ENCODE measurements around the gene PCDHA1.

DNA sequence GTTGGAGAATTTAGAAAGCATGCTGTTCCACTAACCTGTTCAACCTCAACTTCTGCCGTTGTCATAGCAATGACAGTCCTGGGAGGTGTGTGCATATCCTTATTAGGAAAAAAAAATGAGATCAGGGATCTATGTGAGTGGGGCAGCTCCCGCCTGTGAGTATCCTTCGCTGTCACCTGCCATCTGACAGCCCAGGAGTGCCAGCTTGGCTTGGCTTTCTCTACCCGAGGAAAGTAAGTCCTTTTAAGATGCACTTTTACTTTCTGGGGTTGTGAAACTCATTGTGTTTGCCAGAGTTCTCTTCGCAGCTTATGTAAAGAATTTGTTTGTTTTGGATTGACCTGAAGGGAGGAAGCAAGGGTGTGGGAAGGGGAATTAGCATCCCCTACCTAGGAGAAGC lies 202.2 kb downstream of the PCDHA1 start:
- TF ChIP-seq ETV6 (IDR thresholded peaks at IDR 0.05; ENCODE audit: borderline replicate concordance in 1 of 2, low read depth in 2 of 2, low read length in 1 of 2) (no peak), ETV6 (CRISPR knock-in tag; IDR thresholded peaks at IDR 0.05; ENCODE audit: borderline replicate concordance) (no peak), CTCF (IDR thresholded peaks at IDR 0.05 in 2 of 3, conservative IDR thresholded peaks at IDR 0.05 in 1 of 3; ENCODE audit: insufficient read depth in 2 of 3, low read depth in 1 of 3, low read length in 3 of 3) (no peak), SMC3 (conservative IDR thresholded peaks at IDR 0.05; ENCODE audit: insufficient read depth, low read depth, low read length) (no peak), TBL1XR1 (IDR thresholded peaks at IDR 0.05; ENCODE audit: low read length in 2 of 2) (no peak)

Data from K562 (cell line).